ENCODE results near the gene PARP1. TPM values are rescaled to one million over a fixed set of nuclear protein-coding genes. Genes with fewer than 3 reads are reported as not detected.

The PARP1 gene
- total RNA-seq, 2 donors from 2014 or later = 70.3 TPM

GRCh38 chr1:226364514-226364899 is 43.4 kb downstream of the PARP1 start:
- ATAC-seq (ENCODE audit: insufficient number of reproducible peaks, low FRiP score, low read depth) = no peak
- no peaks in the 10 kb centered on the region for H3K9me3 ChIP-seq
- H3K27me3 ChIP-seq (replicated peaks; ENCODE audit: insufficient read depth) = no peaks in the 10 kb centered on the region
- no peak for DNase-seq (ENCODE audit: low spot score)
- H3K36me3 ChIP-seq = peaks cover 70% of the 10 kb centered on the region
- TF ChIP-seq, protein P1, sequence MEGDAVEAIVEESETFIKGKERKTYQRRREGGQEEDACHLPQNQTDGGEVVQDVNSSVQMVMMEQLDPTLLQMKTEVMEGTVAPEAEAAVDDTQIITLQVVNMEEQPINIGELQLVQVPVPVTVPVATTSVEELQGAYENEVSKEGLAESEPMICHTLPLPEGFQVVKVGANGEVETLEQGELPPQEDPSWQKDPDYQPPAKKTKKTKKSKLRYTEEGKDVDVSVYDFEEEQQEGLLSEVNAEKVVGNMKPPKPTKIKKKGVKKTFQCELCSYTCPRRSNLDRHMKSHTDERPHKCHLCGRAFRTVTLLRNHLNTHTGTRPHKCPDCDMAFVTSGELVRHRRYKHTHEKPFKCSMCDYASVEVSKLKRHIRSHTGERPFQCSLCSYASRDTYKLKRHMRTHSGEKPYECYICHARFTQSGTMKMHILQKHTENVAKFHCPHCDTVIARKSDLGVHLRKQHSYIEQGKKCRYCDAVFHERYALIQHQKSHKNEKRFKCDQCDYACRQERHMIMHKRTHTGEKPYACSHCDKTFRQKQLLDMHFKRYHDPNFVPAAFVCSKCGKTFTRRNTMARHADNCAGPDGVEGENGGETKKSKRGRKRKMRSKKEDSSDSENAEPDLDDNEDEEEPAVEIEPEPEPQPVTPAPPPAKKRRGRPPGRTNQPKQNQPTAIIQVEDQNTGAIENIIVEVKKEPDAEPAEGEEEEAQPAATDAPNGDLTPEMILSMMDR (IDR thresholded peaks at IDR 0.05) = no peak
- H3K4me1 ChIP-seq (ENCODE audit: control insufficient read depth in 1 of 2, low read depth in 2 of 2) = peaks cover 0 to 23% of the 10 kb centered on the region in 2 donors
- H3K4me3 ChIP-seq = no peak overlapping the region
- H3K27ac ChIP-seq = peak overlapping the region; percentile 60 to 69

GRCh38 chr1:226363801-226364513 is 43.9 kb downstream of the PARP1 start:
- no peak for DNase-seq (ENCODE audit: low spot score)
- H3K4me3 ChIP-seq = no peak overlapping the region
- H3K36me3 ChIP-seq = peaks cover 74% of the 10 kb centered on the region
- H3K27me3 ChIP-seq (replicated peaks; ENCODE audit: insufficient read depth) = no peaks in the 10 kb centered on the region
- H3K4me1 ChIP-seq (ENCODE audit: control insufficient read depth in 1 of 2, low read depth in 2 of 2) = peaks cover 0 to 23% of the 10 kb centered on the region in 2 donors
- TF ChIP-seq, protein P1 (IDR thresholded peaks at IDR 0.05) = no peak
- H3K27ac ChIP-seq = peak overlapping the region; percentile 60 to 69
- ATAC-seq (ENCODE audit: insufficient number of reproducible peaks, low FRiP score, low read depth) = peak; percentile 67
- H3K9me3 ChIP-seq = no peaks in the 10 kb centered on the region

DNA sequence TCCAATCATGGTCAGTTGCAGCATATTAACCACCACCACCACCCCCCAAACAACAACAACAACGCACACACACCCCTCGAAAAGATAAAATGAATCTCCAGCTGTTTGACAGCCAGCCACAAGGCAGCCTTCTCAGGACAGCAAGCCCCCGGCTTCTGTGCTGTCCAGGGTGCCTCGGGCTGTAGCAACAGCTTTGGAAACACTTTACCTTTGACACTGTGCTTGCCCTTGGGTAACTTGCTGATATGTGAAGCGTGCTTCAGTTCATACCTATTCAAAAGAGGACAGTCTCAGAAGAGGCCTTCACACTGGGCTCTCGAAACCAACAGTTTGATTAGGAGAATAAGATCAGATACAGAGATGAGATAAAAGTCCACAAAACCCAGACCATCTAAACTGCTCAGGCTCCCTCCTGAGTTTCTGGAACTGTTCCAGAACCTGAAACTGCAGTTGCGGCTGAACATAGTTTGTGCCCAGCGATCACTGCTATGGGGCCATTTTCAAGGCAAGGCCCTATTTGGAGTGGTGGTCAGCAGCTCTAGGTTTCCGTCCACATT is 44.9 kb downstream of the PARP1 start:
- no peak overlapping the region for H3K4me3 ChIP-seq
- peak overlapping the region; percentile 60 to 69 for H3K27ac ChIP-seq
- TF ChIP-seq, protein P1 (IDR thresholded peaks at IDR 0.05) = no peak
- peaks cover 69% of the 10 kb centered on the region for H3K36me3 ChIP-seq
- ATAC-seq (ENCODE audit: insufficient number of reproducible peaks, low FRiP score, low read depth) (no peak), DNase-seq (ENCODE audit: low spot score) (no peak)
- H3K27me3 ChIP-seq (replicated peaks; ENCODE audit: insufficient read depth) = no peaks in the 10 kb centered on the region
- H3K9me3 ChIP-seq = no peaks in the 10 kb centered on the region
- peaks cover 0 to 23% of the 10 kb centered on the region in 2 donors for H3K4me1 ChIP-seq (ENCODE audit: control insufficient read depth in 1 of 2, low read depth in 2 of 2)

GRCh38 chr1:226362361-226362760 is 45.5 kb downstream of the PARP1 start:
- Histone ChIP-seq H3K36me3 (peaks cover 63% of the 10 kb centered on the region), H3K4me3 (no peak overlapping the region), H3K27ac (no peak overlapping the region), H3K4me1 (ENCODE audit: control insufficient read depth in 1 of 2, low read depth in 2 of 2) (peaks cover 0 to 23% of the 10 kb centered on the region in 2 donors), H3K9me3 (no peaks in the 10 kb centered on the region), H3K27me3 (replicated peaks; ENCODE audit: insufficient read depth) (no peaks in the 10 kb centered on the region)
- TF ChIP-seq, protein P1 (IDR thresholded peaks at IDR 0.05) = no peak
- ATAC-seq (ENCODE audit: insufficient number of reproducible peaks, low FRiP score, low read depth) (no peak), DNase-seq (ENCODE audit: low spot score) (no peak)

DNA sequence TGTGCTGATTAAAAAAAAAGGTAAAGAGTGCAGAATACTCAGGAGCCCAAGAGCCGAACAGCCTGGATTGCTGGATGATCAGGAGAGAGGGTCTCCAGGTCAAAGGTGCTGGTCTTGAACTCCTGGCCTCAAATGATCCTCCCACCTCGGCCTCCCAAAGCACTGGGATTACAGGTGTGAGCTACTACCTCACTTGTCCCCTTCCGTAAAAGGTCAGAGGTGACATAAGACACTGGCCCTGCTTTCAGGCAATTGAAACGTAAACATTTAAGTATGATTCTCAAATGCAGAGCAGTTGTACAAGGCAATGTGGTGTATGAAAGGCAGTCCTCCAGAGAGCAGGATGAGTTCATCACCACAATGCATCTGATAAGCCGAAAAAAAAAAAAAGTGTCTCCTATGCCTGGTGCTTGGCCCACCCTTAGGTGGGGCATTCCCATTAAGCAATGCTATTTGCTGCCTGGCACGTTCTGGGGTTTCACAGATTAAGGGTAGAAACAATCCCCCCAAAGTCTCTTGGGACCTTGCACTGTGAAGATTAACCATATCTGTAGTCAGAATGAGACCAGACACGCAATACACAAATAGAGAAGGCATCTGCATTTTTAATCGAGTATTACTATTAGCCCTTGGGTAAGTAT is 47.7 kb downstream of the PARP1 start:
- H3K4me3 ChIP-seq = no peak overlapping the region
- no peaks in the 10 kb centered on the region for H3K9me3 ChIP-seq
- TF ChIP-seq, protein P1 (IDR thresholded peaks at IDR 0.05) = no peak
- DNase-seq (ENCODE audit: low spot score) (no peak), ATAC-seq (ENCODE audit: insufficient number of reproducible peaks, low FRiP score, low read depth) (no peak)
- no peaks in the 10 kb centered on the region for H3K27me3 ChIP-seq (replicated peaks; ENCODE audit: insufficient read depth)
- peaks cover 46% of the 10 kb centered on the region for H3K36me3 ChIP-seq
- H3K27ac ChIP-seq = no peak overlapping the region
- peaks cover 0 to 36% of the 10 kb centered on the region in 2 donors for H3K4me1 ChIP-seq (ENCODE audit: control insufficient read depth in 1 of 2, low read depth in 2 of 2)
